Measurements from ENCODE around the gene AQP9. TPM values are rescaled to one million over a fixed set of nuclear protein-coding genes. Genes with fewer than 3 reads are reported as not detected.
A peak's percentile ranks its signal among the peaks of the same experiment; 100 is the strongest.

AQP9 gene
- total RNA-seq, result 1 to 10 TPM in 2 of 4 donors, not detected in 2; 1.8 to 3.9 TPM

- no peaks in the 10 kb centered on the region for H3K36me3 ChIP-seq
- no peaks in the 10 kb centered on the region for H3K9me3 ChIP-seq
- H3K4me3 ChIP-seq, result no peak within 1 kb of the TSS
- TF ChIP-seq EP300 (IDR thresholded peaks at IDR 0.05) (no peak), POLR2A (IDR thresholded peaks at IDR 0.05) (no peak), CTCF (IDR thresholded peaks at IDR 0.05) (no peak)
- peak within 1 kb of the TSS in 1 of 4 donors; percentile 15 for H3K27ac ChIP-seq
- H3K4me1 ChIP-seq, result peaks cover 0 to 10% (median 0%) of the 10 kb centered on the region in 4 donors
- no peaks in the 10 kb centered on the region for H3K27me3 ChIP-seq
- 78 to 82% methylated on average over 7 of the region's 7 CpGs for WGBS, 2 donors
- no peak for DNase-seq (ENCODE audit: low spot score in 2 of 2)
Observed at GRCh38 chr15:58138106-58138505, at the start of gene AQP9. Gene AQP9 (plus strand): TSS chr15:58138381. CDS start chr15:58138566, 185 bp downstream.

- Histone ChIP-seq H3K27ac (no peak overlapping the region), H3K9me3 (peaks cover 0 to 8% (median 0%) of the 10 kb centered on the region in 4 donors), H3K27me3 (no peaks in the 10 kb centered on the region), H3K4me3 (no peak overlapping the region), H3K36me3 (no peaks in the 10 kb centered on the region), H3K4me1 (no peaks in the 10 kb centered on the region)
- no peak for DNase-seq (ENCODE audit: low spot score in 2 of 2)
- 60 to 72% methylated on average over 2 of the region's 2 CpGs for WGBS, 2 donors
- no peak for TF ChIP-seq CTCF (IDR thresholded peaks at IDR 0.05)
- no peak for TF ChIP-seq EP300 (IDR thresholded peaks at IDR 0.05)
- TF ChIP-seq POLR2A (IDR thresholded peaks at IDR 0.05), result no peak
Observed at GRCh38 chr15:58095415-58095814, 42.8 kb upstream of the AQP9 start.

- TF ChIP-seq EP300 (IDR thresholded peaks at IDR 0.05) (no peak), POLR2A (IDR thresholded peaks at IDR 0.05) (no peak), CTCF (IDR thresholded peaks at IDR 0.05) (no peak)
- no peak overlapping the region for H3K4me3 ChIP-seq
- H3K27me3 ChIP-seq, result no peaks in the 10 kb centered on the region
- peaks cover 0 to 8% (median 0%) of the 10 kb centered on the region in 4 donors for H3K9me3 ChIP-seq
- no peaks in the 10 kb centered on the region for H3K4me1 ChIP-seq
- H3K36me3 ChIP-seq, result no peaks in the 10 kb centered on the region
- no peak overlapping the region for H3K27ac ChIP-seq
- 84 to 85% methylated on average over 6 of the region's 6 CpGs for WGBS, 2 donors
- no peak for DNase-seq (ENCODE audit: low spot score in 2 of 2)
Observed at GRCh38 chr15:58096529-58097084, 41.6 kb upstream of the AQP9 start.

GRCh38 chr15:58103482-58103881 is 34.7 kb upstream of the AQP9 start:
- DNase-seq (ENCODE audit: low spot score in 2 of 2), result no peak
- H3K27me3 ChIP-seq, result no peaks in the 10 kb centered on the region
- H3K4me1 ChIP-seq, result no peaks in the 10 kb centered on the region
- TF ChIP-seq CTCF (IDR thresholded peaks at IDR 0.05) (no peak), EP300 (IDR thresholded peaks at IDR 0.05) (no peak), POLR2A (IDR thresholded peaks at IDR 0.05) (no peak)
- H3K4me3 ChIP-seq, result no peak overlapping the region
- no peaks in the 10 kb centered on the region for H3K9me3 ChIP-seq
- H3K27ac ChIP-seq, result no peak overlapping the region
- no peaks in the 10 kb centered on the region for H3K36me3 ChIP-seq

GRCh38 chr15:58108117-58108516 is 30.1 kb upstream of the AQP9 start:
- no peaks in the 10 kb centered on the region for H3K27me3 ChIP-seq
- no peaks in the 10 kb centered on the region for H3K9me3 ChIP-seq
- no peak overlapping the region for H3K4me3 ChIP-seq
- WGBS, 2 donors, result 87 to 89% methylated on average over 2 of the region's 2 CpGs
- H3K36me3 ChIP-seq, result no peaks in the 10 kb centered on the region
- H3K4me1 ChIP-seq, result no peaks in the 10 kb centered on the region
- H3K27ac ChIP-seq, result no peak overlapping the region
- no peak for DNase-seq (ENCODE audit: low spot score in 2 of 2)
- no peak for TF ChIP-seq EP300 (IDR thresholded peaks at IDR 0.05)
- TF ChIP-seq POLR2A (IDR thresholded peaks at IDR 0.05), result no peak
- TF ChIP-seq CTCF (IDR thresholded peaks at IDR 0.05), result no peak

Data from tibial nerve (tissue), 4 donors.